OCI-M1 (cell line): ENCODE data around the gene ATXN2.
"Not testable (repeated sequence)": the region's sequence is repeated elsewhere in the genome, so short reads cannot be mapped to it uniquely, and the experiment has no call there.

Experiments
- DNase-seq: peaks from one replicate; lab custom pipeline; 2025; lab: John Stamatoyannopoulos, UW

Gene ATXN2

DNA sequence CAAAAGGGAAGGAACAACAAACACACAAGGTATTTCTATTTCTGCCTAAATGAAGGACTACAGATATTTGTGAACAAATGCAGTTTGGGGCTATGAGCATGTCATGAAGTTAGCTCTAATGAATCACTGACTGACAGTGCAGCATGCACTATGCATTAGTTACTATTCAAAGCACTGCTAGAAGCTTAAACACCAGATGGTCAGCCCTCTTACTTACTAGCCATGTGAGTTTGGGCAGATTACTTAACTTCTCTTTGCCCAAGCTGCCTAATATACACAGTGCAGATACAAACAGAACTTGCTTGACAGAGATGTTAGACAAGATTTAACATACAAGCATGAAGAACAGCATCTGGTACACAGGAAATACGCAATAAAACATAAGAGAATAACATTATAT, 96.0 kb downstream of the ATXN2 start:
- DNase-seq = no peak

- no peak for DNase-seq
Observed at GRCh38 chr12:111494676-111495075, 104.4 kb downstream of the ATXN2 start.

- DNase-seq = not testable (repeated sequence)
Observed at GRCh38 chr12:111492979-111493378, 106.1 kb downstream of the ATXN2 start.

GRCh38 chr12:111488798-111489197, 110.3 kb downstream of the ATXN2 start:
- DNase-seq = no peak

DNA sequence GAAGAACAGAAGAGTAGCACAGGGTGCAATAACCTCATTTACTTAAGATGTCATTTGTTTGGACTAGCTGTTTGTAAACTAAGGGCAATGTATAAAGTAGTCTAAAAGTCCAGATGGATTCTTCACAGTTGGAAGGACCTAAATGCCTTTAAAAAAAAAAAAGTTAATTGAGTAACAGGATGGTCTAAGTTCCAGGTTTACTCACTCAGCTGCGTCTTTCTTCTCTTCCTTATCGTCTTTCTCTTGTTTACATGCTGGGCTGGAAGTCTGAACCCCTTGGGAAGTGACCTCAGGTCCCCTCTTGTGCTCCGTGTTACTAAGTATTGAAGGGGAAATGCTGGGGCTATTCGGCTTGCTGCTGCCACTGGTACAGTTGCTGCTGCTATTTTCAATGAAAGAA, 110.8 kb downstream of the ATXN2 start:
- DNase-seq = no peak

DNA sequence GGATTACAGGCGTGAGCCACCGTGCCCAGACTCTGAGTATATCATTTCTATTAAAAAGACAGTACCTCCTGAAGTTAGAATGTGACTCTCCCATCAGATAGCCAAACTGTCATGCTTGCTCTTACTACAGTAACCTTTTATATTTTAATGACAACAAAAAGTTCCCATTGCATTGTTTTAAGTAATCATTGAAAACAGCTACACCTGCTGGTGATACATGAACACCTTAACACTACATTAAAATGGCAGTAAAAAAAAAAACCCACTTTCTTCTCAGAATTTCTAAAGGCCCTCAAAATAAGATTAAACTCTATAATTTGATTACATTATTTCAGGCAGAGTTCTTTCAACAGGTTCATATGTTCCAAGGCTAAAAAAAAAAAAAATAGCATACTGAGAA, 116.7 kb downstream of the ATXN2 start:
- peak; percentile 5 for DNase-seq

DNA sequence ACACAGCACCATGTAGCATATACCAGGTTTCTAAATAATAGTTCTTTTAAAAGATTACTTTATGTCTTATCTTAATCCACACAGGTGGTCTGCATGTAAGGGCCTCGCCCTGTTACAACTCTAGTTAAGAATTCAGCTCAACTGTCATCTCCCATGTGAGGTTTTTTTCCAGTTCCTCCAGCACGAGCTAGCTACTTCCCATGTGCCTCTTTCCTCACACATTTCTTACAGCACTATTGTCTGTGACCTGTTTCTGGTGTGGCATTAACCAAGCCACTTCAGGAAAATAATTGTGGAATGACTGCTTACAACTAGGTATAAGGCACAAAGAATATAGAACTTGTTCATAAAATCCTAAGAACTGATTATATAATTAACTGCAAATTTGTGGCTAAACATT, 127.9 kb downstream of the ATXN2 start:
- DNase-seq = no peak

GRCh38 chr12:111469401-111469800, 129.7 kb downstream of the ATXN2 start:
- DNase-seq = no peak

GRCh38 chr12:111467857-111468241, 131.3 kb downstream of the ATXN2 start:
- DNase-seq = no peak

- no peak for DNase-seq
Observed at GRCh38 chr12:111467092-111467856, 131.8 kb downstream of the ATXN2 start.

GRCh38 chr12:111462210-111462769, 136.8 kb downstream of the ATXN2 start:
- DNase-seq = peak; percentile 30

- not testable (repeated sequence) for DNase-seq
Observed at GRCh38 chr12:111460111-111460510, 139.0 kb downstream of the ATXN2 start.

DNA sequence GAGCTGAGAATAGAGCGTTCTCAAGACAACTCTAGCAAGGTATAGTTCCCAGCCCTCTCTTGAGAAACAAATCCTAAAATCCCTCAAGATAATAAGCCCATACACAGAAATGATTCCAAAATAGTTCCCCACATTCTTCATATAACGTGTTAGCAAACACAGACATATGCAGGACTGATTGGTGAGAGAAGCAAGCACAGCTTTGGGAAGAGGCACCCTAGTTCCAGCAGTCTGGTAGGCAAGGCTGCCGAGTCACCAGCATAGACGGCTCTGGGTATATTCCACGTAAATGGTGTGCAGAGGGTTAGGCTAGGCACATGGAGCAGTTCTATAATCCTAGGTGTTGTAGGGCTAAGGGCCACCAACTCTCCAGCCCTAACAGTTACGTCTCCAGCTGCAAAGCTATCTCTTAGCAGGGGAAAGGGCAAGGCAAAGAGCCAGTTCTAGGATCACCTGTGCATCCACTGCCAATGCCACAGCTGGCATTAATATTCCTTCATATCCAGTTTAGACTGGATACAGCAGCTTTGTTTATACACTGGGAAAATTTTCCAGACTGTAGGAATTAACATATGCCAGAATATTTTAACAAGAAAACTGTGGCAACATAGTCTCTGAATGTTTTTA, 140.5 kb downstream of the ATXN2 start:
- DNase-seq = no peak

DNA sequence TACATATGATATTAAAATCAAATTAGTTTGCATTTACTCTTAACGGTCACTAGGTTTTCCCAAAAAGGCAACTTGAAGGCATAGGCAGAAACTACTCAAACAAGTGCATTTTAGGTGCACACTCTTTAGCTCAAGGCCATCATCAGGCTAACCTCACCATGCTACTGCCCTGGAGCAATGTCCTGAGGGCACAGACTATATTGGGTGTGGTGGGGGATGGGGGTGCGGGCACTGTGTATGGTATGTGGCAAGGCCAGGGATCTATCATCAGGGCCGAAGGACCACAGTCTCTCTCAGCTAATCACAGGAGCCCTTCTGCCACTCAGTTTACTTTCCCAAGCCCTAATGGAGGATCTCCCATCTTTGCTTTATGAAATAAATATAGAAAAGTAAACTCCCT, 141.5 kb downstream of the ATXN2 start:
- no peak for DNase-seq

GRCh38 chr12:111457071-111457470, 142.0 kb downstream of the ATXN2 start:
- no peak for DNase-seq

DNA sequence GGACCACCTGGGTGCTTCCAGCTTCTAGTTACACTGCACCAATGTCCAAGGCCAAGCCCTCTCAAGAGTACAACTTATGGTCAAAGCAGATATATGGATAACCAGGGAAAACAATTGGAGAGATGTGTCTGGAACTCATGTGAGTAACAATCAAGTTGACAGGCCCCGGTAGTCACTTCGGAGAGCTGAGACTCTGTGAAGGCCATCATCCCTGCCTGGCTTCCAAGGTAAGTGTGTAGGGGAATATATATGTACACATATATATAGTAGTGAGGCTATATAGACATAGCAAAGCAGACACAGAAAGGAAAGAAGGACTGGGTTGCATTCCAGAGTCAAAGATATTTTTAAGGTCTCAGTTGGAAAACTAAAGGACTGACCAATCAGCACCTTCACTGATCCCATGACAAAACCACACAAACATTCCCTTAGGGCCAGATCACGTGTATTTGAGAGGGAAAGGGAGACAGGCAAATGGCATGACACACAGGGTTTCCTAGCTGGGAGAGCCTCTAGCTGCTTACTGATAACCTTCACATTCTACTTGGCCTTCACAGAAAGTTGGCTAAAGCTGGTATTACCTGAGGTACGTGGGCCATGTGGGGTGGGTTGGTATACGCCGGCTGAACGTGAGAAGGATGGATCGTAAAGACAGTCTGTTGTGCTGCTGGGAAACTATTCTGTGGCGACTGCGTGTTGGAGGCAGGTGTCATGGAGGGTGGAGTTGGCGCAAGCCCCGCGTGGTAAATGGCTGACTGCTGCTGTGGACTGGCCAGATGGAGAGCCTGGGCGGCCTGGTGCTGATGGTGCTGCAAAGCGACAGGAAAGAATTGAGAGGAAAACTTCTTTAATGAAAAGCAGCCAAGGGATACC, 143.4 kb downstream of the ATXN2 start:
- no peak for DNase-seq

GRCh38 chr12:111454716-111455447, 144.2 kb downstream of the ATXN2 start:
- DNase-seq = no peak

GRCh38 chr12:111454311-111454710, 144.8 kb downstream of the ATXN2 start:
- DNase-seq = no peak

DNA sequence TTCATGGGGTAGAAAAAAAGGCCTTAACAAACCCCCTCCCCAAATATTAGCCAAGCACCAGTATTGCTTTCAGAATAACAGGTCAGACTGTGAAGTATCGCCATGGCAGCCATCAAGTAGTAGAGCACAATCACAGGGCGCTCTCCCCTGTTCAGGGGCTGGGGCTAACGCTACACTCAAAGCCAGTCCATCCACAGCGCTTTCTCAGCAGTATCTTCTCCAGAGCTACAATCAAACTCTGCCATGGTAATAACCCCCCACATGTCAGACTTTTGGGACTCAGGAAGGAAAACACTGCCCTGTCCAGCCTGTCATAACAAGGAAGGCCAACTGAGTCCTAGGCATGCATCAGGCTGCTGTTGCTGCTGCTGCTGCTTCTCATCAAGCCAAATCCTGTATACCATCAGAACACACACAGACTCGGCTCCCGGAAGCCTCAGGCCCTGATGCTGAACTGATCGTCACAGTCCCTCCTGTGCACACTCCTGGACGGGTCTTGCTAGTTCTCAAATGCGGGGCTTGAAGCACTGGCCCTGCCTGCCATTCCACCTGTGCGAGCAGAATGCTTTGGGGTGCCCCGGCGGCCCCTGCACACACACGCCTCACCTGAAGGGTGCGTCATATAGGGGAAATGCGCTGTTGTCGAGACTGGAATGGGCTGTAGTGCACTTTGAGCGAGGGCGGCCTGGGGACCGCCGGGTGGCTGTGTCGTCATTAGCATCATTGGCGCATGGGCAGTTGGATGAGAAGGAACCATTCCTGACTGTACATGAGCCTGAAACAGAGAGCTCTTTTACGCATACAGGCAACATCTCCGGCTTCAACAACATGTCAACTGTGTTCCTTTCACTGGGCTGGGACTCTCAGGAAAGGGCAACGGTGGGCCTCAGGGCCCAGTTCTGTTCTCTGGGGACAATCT, 145.8 kb downstream of the ATXN2 start:
- DNase-seq = no peak

GRCh38 chr12:111451649-111452129, 147.4 kb downstream of the ATXN2 start:
- peak; percentile 77 for DNase-seq
